Activated B cell treated with CpG ODN at 0.5 μM for 24 hours (primary cell): Measurements from ENCODE around the gene RBMS3. TPM values are rescaled to one million over a fixed set of nuclear protein-coding genes. Genes with fewer than 3 reads are reported as not detected.

Experiments used
- ATAC-seq: fragments of 200-7000 bp; cut with Tn5 transposase; one replicate; pipeline ENCODE4 v1.10.0; 2021; ENCODE audit warnings: low read depth, mild to moderate bottlenecking, moderate library complexity
- CTCF ChIA-PET: fragments of 350-600 bp; sonication (Branson Sonifier 250); formaldehyde crosslinking; loops from one replicate; lab custom pipeline; 2021; ENCODE audit warnings: antibody characterized with exemption; lab: Charles Lee
- POLR2A ChIA-PET: fragments of 350-600 bp; sonication (Branson Sonifier 250); formaldehyde crosslinking; loops from one replicate; lab custom pipeline; 2021; ENCODE audit warnings: antibody characterized with exemption; lab: Charles Lee
- DNase-seq: peaks from one replicate; pipeline ENCODE4 v3.0.0; 2022
- H3K27ac Mint-ChIP-seq: one replicate; pipeline ENCODE4 v1.8.0; 2020; ENCODE audit warnings: mixed read lengths
- H3K27me3 Mint-ChIP-seq: one replicate; pipeline ENCODE4 v1.8.0; 2021; ENCODE audit warnings: mixed read lengths
- H3K36me3 Mint-ChIP-seq: one replicate; pipeline ENCODE4 v1.8.0; 2021; ENCODE audit warnings: low read depth, mixed read lengths
- H3K4me1 Mint-ChIP-seq: one replicate; pipeline ENCODE4 v1.8.0; 2021; ENCODE audit warnings: mixed read lengths
- H3K4me3 Mint-ChIP-seq: one replicate; pipeline ENCODE4 v1.8.0; 2020; ENCODE audit warnings: mild to moderate bottlenecking, mixed read lengths
- H3K9me3 Mint-ChIP-seq: one replicate; pipeline ENCODE4 v1.8.0; 2020; ENCODE audit warnings: mixed read lengths
- intact Hi-C: fragments of 100-400 bp; cut with micrococcal nuclease; formaldehyde crosslinking; loops from one replicate; pipeline ENCODE4 v1.15.1; 2024
- total RNA-seq: library from RNA; stranded (reverse); gene quantifications from 2 replicates; pipeline ENCODE4 v1.2.3, GENCODE V29; 2022
- TF ChIP-seq, protein P1 (sequence below): fragments of 200-600 bp; IDR thresholded peaks from one replicate; pipeline ENCODE4 v1.8.0; 2022; ENCODE audit warnings: antibody characterized with exemption, mild to moderate bottlenecking

The RBMS3 gene
- total RNA-seq, 1 donor from 2014 or later: 0.31 TPM

DNA sequence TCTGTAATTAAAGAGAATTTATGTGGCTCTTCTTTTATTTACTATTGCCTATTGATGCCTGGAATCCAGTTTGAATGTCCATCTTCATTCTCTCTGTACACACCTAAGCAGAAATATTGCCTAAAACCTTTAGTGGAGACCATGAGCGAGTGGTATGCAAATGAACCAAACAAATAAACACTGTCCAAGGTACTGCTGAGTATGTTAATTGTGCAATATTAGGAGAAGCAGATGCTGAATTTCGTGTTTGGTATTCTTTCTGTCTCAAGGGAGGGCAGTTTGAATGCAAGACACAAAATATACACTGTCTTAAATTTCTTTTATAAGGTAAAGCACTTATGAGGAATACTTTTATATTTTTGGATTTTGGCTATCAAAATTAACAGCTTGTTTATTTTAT is 440.9 kb downstream of the RBMS3 start:
- Mint-ChIP-seq H3K27ac (no peak overlapping the region), H3K4me1 (no peaks in the 10 kb centered on the region), H3K27me3 (no peaks in the 10 kb centered on the region), H3K36me3 (no peaks in the 10 kb centered on the region), H3K9me3 (no peaks in the 10 kb centered on the region), H3K4me3 (no peak overlapping the region)
- no peak for ATAC-seq
- no peak for DNase-seq
- ChIA-PET CTCF (no interaction called here), POLR2A (no interaction called here)
- TF ChIP-seq, protein P1, sequence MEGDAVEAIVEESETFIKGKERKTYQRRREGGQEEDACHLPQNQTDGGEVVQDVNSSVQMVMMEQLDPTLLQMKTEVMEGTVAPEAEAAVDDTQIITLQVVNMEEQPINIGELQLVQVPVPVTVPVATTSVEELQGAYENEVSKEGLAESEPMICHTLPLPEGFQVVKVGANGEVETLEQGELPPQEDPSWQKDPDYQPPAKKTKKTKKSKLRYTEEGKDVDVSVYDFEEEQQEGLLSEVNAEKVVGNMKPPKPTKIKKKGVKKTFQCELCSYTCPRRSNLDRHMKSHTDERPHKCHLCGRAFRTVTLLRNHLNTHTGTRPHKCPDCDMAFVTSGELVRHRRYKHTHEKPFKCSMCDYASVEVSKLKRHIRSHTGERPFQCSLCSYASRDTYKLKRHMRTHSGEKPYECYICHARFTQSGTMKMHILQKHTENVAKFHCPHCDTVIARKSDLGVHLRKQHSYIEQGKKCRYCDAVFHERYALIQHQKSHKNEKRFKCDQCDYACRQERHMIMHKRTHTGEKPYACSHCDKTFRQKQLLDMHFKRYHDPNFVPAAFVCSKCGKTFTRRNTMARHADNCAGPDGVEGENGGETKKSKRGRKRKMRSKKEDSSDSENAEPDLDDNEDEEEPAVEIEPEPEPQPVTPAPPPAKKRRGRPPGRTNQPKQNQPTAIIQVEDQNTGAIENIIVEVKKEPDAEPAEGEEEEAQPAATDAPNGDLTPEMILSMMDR: no peak
- intact Hi-C loops: no loop called here

DNA sequence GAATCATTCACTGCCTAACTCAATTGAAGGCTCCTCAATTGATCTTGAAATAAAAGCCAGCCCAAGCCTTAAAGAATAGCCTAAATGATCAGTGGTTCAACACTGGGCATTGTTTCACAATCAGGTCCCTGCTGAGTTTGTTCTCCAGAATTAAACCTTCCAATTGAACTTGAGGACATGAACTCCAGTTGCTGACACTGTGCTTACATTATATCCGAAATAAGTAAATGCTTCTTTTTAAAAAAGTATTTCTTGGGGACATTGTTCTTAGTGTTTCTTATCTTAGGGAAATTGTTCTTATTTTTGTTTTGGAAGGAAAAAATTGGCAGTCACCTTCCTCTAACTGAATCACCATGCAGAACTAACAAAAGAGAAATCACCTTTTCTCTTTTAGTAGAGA is 450.2 kb downstream of the RBMS3 start:
- ChIA-PET POLR2A (no interaction called here), CTCF (no interaction called here)

DNA sequence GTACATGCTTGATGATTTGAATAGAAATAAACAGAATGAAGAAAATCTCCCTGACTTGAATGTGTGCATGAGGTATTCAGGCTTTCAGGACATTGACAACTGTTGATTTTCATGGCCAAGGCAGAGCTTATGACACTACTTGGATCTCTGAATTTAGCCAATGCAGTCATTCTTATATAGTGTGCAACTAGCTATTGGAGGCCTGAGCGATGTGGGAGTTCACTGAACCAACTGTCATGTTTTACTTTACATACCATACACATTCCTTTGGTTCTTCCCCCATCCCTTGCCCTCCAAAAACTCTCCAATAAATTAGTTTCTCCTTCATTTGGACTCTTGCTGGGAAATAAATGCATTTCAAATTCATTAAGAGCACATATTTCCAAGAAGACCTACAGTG is 460.4 kb downstream of the RBMS3 start:
- no peaks in the 10 kb centered on the region for H3K4me1 Mint-ChIP-seq
- H3K27ac Mint-ChIP-seq: no peak overlapping the region
- H3K27me3 Mint-ChIP-seq: no peaks in the 10 kb centered on the region
- no peaks in the 10 kb centered on the region for H3K9me3 Mint-ChIP-seq
- no peak for ATAC-seq
- TF ChIP-seq, protein P1: no peak
- H3K4me3 Mint-ChIP-seq: no peak overlapping the region
- ChIA-PET CTCF (no interaction called here), POLR2A (no interaction called here)
- no peaks in the 10 kb centered on the region for H3K36me3 Mint-ChIP-seq
- DNase-seq: no peak
- intact Hi-C loops: no loop called here

More for the DNA sequence above, 450.2 kb downstream of the RBMS3 start:
- no peaks in the 10 kb centered on the region for H3K4me1 Mint-ChIP-seq
- no peak for ATAC-seq
- H3K27ac Mint-ChIP-seq: no peak overlapping the region
- no peak overlapping the region for H3K4me3 Mint-ChIP-seq
- intact Hi-C loops: no loop called here
- no peaks in the 10 kb centered on the region for H3K36me3 Mint-ChIP-seq
- DNase-seq: no peak
- TF ChIP-seq, protein P1: no peak
- H3K27me3 Mint-ChIP-seq: no peaks in the 10 kb centered on the region
- H3K9me3 Mint-ChIP-seq: peaks cover 3% of the 10 kb centered on the region

DNA sequence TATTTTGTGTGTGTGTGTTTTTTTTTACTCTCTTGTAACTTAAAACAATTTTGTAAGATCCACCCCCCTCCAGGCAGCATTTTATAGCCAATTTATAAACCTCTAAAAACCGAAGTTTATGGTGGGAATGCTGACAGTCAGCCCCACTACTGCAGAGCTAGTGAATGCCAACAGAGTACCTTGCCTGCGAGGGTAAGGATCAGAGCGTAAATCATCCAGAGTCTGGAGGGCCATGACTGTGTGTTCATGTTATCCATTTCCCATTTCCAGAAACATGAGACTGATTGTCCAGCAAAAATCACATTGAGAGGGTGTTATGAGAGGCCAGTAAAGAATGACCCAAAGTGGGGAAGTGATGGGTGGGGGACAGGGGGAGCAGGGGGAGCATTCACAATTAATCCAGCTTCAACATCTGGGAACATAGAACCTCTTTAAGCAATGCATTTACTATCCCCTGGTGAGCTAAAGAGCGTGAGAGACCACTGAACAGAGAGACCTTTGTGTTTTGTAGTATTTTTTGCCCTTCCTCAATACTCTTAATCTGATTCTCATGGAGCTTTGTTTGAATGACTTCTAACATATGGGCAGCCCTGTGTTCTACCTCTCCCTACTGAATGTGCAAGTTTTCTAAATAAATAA is 464.5 kb downstream of the RBMS3 start:
- DNase-seq (no peak), ATAC-seq (no peak)
- Mint-ChIP-seq H3K27ac (no peak overlapping the region), H3K9me3 (no peaks in the 10 kb centered on the region), H3K4me3 (no peak overlapping the region), H3K4me1 (no peaks in the 10 kb centered on the region), H3K27me3 (no peaks in the 10 kb centered on the region), H3K36me3 (no peaks in the 10 kb centered on the region)
- ChIA-PET POLR2A (no interaction called here), CTCF (no interaction called here)
- intact Hi-C loops: no loop called here
- TF ChIP-seq, protein P1: no peak

DNA sequence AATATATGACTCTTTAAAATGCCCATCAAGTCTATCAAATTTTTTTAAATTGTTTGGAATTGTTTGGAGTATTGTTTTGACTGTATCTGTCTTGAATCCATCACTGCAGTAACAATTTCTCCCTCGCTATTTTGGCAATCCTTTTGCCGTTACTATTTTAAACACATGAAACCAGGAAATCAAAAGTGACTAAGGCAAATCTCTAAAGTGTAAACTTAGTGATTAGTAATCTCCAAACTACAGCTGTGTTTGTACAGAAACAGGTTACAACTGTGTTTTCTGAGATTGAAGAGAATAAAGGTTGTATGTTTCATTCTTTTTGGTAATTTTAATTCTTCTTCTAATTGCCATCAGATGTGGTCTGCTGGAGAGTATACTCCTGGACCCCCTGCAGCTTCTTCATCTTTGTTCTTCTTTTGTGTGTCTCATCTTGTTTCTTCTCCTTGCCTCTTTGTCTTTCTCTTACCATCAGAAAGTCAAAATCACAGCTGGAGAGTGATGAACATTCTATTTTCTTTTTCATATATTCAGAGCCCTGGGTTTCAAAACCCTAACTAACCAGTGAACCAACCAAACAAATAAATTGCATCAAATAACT is 465.4 kb downstream of the RBMS3 start:
- H3K9me3 Mint-ChIP-seq: no peaks in the 10 kb centered on the region
- intact Hi-C loops: no loop called here
- TF ChIP-seq, protein P1: no peak
- no peak overlapping the region for H3K27ac Mint-ChIP-seq
- no peak overlapping the region for H3K4me3 Mint-ChIP-seq
- H3K27me3 Mint-ChIP-seq: no peaks in the 10 kb centered on the region
- ChIA-PET CTCF (no interaction called here), POLR2A (no interaction called here)
- ATAC-seq (no peak), DNase-seq (no peak)
- no peaks in the 10 kb centered on the region for H3K4me1 Mint-ChIP-seq
- H3K36me3 Mint-ChIP-seq: no peaks in the 10 kb centered on the region
